ENCODE measurements around the gene SMC3.

Gene SMC3

GRCh38 chr10:110625951-110626855, 58.7 kb downstream of the SMC3 start:
- no peak for DNase-seq (ENCODE audit: low read depth)
- TF ChIP-seq CTCF (conservative IDR thresholded peaks at IDR 0.05; ENCODE audit: low read length) = no peak
- H3K4me3 ChIP-seq (ENCODE audit: low read length) = no peak overlapping the region

- DNase-seq (ENCODE audit: low read depth) = no peak
- no peak overlapping the region for H3K4me3 ChIP-seq (ENCODE audit: low read length)
- no peak for TF ChIP-seq CTCF (conservative IDR thresholded peaks at IDR 0.05; ENCODE audit: low read length)
These were observed 60.7 kb downstream of the SMC3 start for GRCh38 chr10:110628161-110628560.

- DNase-seq (ENCODE audit: low read depth) = peak; percentile 35
- TF ChIP-seq CTCF (conservative IDR thresholded peaks at IDR 0.05; ENCODE audit: low read length) = no peak
- H3K4me3 ChIP-seq (ENCODE audit: low read length) = no peak overlapping the region
These were observed 62.2 kb downstream of the SMC3 start for GRCh38 chr10:110629680-110630191.

- no peak overlapping the region for H3K4me3 ChIP-seq (ENCODE audit: low read length)
- DNase-seq (ENCODE audit: low read depth) = no peak
- no peak for TF ChIP-seq CTCF (conservative IDR thresholded peaks at IDR 0.05; ENCODE audit: low read length)
These were observed 64.4 kb downstream of the SMC3 start for GRCh38 chr10:110631934-110632333.

GRCh38 chr10:110632591-110633215, 65.2 kb downstream of the SMC3 start:
- no peak overlapping the region for H3K4me3 ChIP-seq (ENCODE audit: low read length)
- TF ChIP-seq CTCF (conservative IDR thresholded peaks at IDR 0.05; ENCODE audit: low read length) = no peak
- DNase-seq (ENCODE audit: low read depth) = peak; percentile 40

- H3K4me3 ChIP-seq (ENCODE audit: low read length) = no peak overlapping the region
- no peak for DNase-seq (ENCODE audit: low read depth)
- TF ChIP-seq CTCF (conservative IDR thresholded peaks at IDR 0.05; ENCODE audit: low read length) = no peak
These were observed 67.2 kb downstream of the SMC3 start for GRCh38 chr10:110634527-110635209.
